ENCODE measurements around the gene MITF. TPM values are rescaled to one million over a fixed set of nuclear protein-coding genes. Genes with fewer than 3 reads are reported as not detected.

Gene MITF
- total and polyA plus RNA-seq, 3 experiments from 2014 or later: 0.38 to 0.81 TPM; not detected in 1

- H3K4me1 Mint-ChIP-seq: peaks cover 0 to 9% (median 5%) of the 10 kb centered on the region in 3 donors
- Histone ChIP-seq H3K27me3 (ENCODE audit: insufficient read depth, low read length, poor library complexity, severe bottlenecking) (no peaks in the 10 kb centered on the region), H3K9me3 (ENCODE audit: low read length) (no peaks in the 10 kb centered on the region), H3K27ac (ENCODE audit: low read depth, low read length) (no peak overlapping the region), H3K36me3 (ENCODE audit: insufficient read depth, low read length) (no peaks in the 10 kb centered on the region), H3K4me1 (ENCODE audit: insufficient read depth, low read length) (no peaks in the 10 kb centered on the region), H3K4me3 (ENCODE audit: low read length) (no peak overlapping the region)
- ChIA-PET POLR2A (no interaction called here), CTCF (no interaction called here)
- H3K36me3 Mint-ChIP-seq: no peaks in the 10 kb centered on the region
- H3K4me3 Mint-ChIP-seq: no peak overlapping the region
- peaks cover under 1 to 6% (median 4%) of the 10 kb centered on the region in 5 donors for H3K9me3 Mint-ChIP-seq
- peaks cover 27 to 62% of the 10 kb centered on the region in 2 donors for H3K27me3 Mint-ChIP-seq
- no peak overlapping the region for H3K27ac Mint-ChIP-seq
- DNase-seq: no peak
These were observed 1.9 kb upstream of the MITF start for GRCh38 chr3:69737392-69737791.

GRCh38 chr3:69738315-69738714, 949 bp upstream of the MITF start:
- H3K9me3 Mint-ChIP-seq: peaks cover 3 to 7% (median 5%) of the 10 kb centered on the region in 5 donors
- H3K36me3 Mint-ChIP-seq: no peaks in the 10 kb centered on the region
- no peak overlapping the region for H3K4me3 Mint-ChIP-seq
- H3K27ac Mint-ChIP-seq: no peak overlapping the region
- Histone ChIP-seq H3K4me1 (ENCODE audit: insufficient read depth, low read length) (no peaks in the 10 kb centered on the region), H3K4me3 (ENCODE audit: low read length) (no peak overlapping the region), H3K9me3 (ENCODE audit: low read length) (no peaks in the 10 kb centered on the region), H3K27me3 (ENCODE audit: insufficient read depth, low read length, poor library complexity, severe bottlenecking) (no peaks in the 10 kb centered on the region), H3K36me3 (ENCODE audit: insufficient read depth, low read length) (no peaks in the 10 kb centered on the region), H3K27ac (ENCODE audit: low read depth, low read length) (peak overlapping the region; percentile 60)
- H3K27me3 Mint-ChIP-seq: peaks cover 27 to 68% of the 10 kb centered on the region in 2 donors
- CTCF ChIA-PET: no interaction called here
- H3K4me1 Mint-ChIP-seq: peaks cover 0 to 9% (median 5%) of the 10 kb centered on the region in 3 donors
- POLR2A ChIA-PET: no interaction called here
- DNase-seq: no peak

GRCh38 chr3:69738859-69739203, 433 bp upstream of the MITF start:
- ChIA-PET POLR2A (no interaction called here), CTCF (no interaction called here)
- no peak for DNase-seq
- no peaks in the 10 kb centered on the region for H3K27me3 ChIP-seq (ENCODE audit: insufficient read depth, low read length, poor library complexity, severe bottlenecking)
- peaks cover 27 to 68% of the 10 kb centered on the region in 2 donors for H3K27me3 Mint-ChIP-seq
- H3K27ac ChIP-seq (ENCODE audit: low read depth, low read length): peak overlapping the region; percentile 60
- H3K27ac Mint-ChIP-seq: no peak overlapping the region
- H3K9me3 ChIP-seq (ENCODE audit: low read length): no peaks in the 10 kb centered on the region
- no peaks in the 10 kb centered on the region for H3K36me3 Mint-ChIP-seq
- H3K9me3 Mint-ChIP-seq: peaks cover 3 to 7% (median 5%) of the 10 kb centered on the region in 5 donors
- H3K4me1 Mint-ChIP-seq: peaks cover 0 to 9% (median 5%) of the 10 kb centered on the region in 3 donors
- H3K4me3 ChIP-seq (ENCODE audit: low read length): no peak overlapping the region
- H3K4me3 Mint-ChIP-seq: peak overlapping the region in 1 of 7 donors; percentile 5
- H3K4me1 ChIP-seq (ENCODE audit: insufficient read depth, low read length): no peaks in the 10 kb centered on the region
- H3K36me3 ChIP-seq (ENCODE audit: insufficient read depth, low read length): no peaks in the 10 kb centered on the region

GRCh38 chr3:69740103-69741021, 1.1 kb downstream of the MITF start:
- peaks cover 30 to 72% of the 10 kb centered on the region in 2 donors for H3K27me3 Mint-ChIP-seq

GRCh38 chr3:69741032-69741767, 1.9 kb downstream of the MITF start:
- peaks cover 28 to 63% of the 10 kb centered on the region in 2 donors for H3K27me3 Mint-ChIP-seq
- Histone ChIP-seq H3K27ac (ENCODE audit: low read depth, low read length) (peak overlapping the region; percentile 21), H3K27me3 (ENCODE audit: insufficient read depth, low read length, poor library complexity, severe bottlenecking) (no peaks in the 10 kb centered on the region), H3K4me3 (ENCODE audit: low read length) (no peak overlapping the region), H3K9me3 (ENCODE audit: low read length) (no peaks in the 10 kb centered on the region), H3K4me1 (ENCODE audit: insufficient read depth, low read length) (no peaks in the 10 kb centered on the region), H3K36me3 (ENCODE audit: insufficient read depth, low read length) (no peaks in the 10 kb centered on the region)
- ChIA-PET POLR2A (no interaction called here), CTCF (no interaction called here)
- peaks cover 0 to 9% (median 5%) of the 10 kb centered on the region in 3 donors for H3K4me1 Mint-ChIP-seq
- H3K36me3 Mint-ChIP-seq: no peaks in the 10 kb centered on the region
- peaks cover 3 to 7% (median 5%) of the 10 kb centered on the region in 5 donors for H3K9me3 Mint-ChIP-seq
- no peak overlapping the region for H3K4me3 Mint-ChIP-seq
- no peak for DNase-seq
- H3K27ac Mint-ChIP-seq: no peak overlapping the region

More at GRCh38 chr3:69740103-69741021, 1.1 kb downstream of the MITF start:
- Mint-ChIP-seq H3K27ac (no peak overlapping the region), H3K36me3 (no peaks in the 10 kb centered on the region), H3K4me1 (peaks cover 0 to 9% (median 5%) of the 10 kb centered on the region in 3 donors), H3K9me3 (peaks cover 3 to 7% (median 5%) of the 10 kb centered on the region in 5 donors), H3K4me3 (peak overlapping the region in 2 of 7 donors; percentile 5 to 54)
- Histone ChIP-seq H3K36me3 (ENCODE audit: insufficient read depth, low read length) (no peaks in the 10 kb centered on the region), H3K27me3 (ENCODE audit: insufficient read depth, low read length, poor library complexity, severe bottlenecking) (no peaks in the 10 kb centered on the region), H3K4me1 (ENCODE audit: insufficient read depth, low read length) (no peaks in the 10 kb centered on the region), H3K4me3 (ENCODE audit: low read length) (no peak overlapping the region), H3K27ac (ENCODE audit: low read depth, low read length) (peak overlapping the region; percentile 19), H3K9me3 (ENCODE audit: low read length) (no peaks in the 10 kb centered on the region)
- DNase-seq: no peak
- CTCF ChIA-PET: no interaction called here
- POLR2A ChIA-PET: no interaction called here

- DNase-seq: no peak
- no peaks in the 10 kb centered on the region for H3K36me3 Mint-ChIP-seq
- POLR2A ChIA-PET: no interaction called here
- no peak overlapping the region for H3K4me3 ChIP-seq (ENCODE audit: low read length)
- H3K4me1 Mint-ChIP-seq: peaks cover 0 to 9% (median 5%) of the 10 kb centered on the region in 3 donors
- no peaks in the 10 kb centered on the region for H3K27me3 ChIP-seq (ENCODE audit: insufficient read depth, low read length, poor library complexity, severe bottlenecking)
- H3K27ac Mint-ChIP-seq: no peak overlapping the region
- H3K9me3 ChIP-seq (ENCODE audit: low read length): no peaks in the 10 kb centered on the region
- peaks cover 1 to 7% (median 5%) of the 10 kb centered on the region in 5 donors for H3K9me3 Mint-ChIP-seq
- peaks cover 24 to 52% of the 10 kb centered on the region in 2 donors for H3K27me3 Mint-ChIP-seq
- H3K4me3 Mint-ChIP-seq: no peak overlapping the region
- H3K4me1 ChIP-seq (ENCODE audit: insufficient read depth, low read length): no peaks in the 10 kb centered on the region
- no peaks in the 10 kb centered on the region for H3K36me3 ChIP-seq (ENCODE audit: insufficient read depth, low read length)
- no peak overlapping the region for H3K27ac ChIP-seq (ENCODE audit: low read depth, low read length)
- CTCF ChIA-PET: no interaction called here
These were observed 3.1 kb downstream of the MITF start for GRCh38 chr3:69742391-69742790.

- no peak for DNase-seq
- CTCF ChIA-PET: no interaction called here
- H3K27ac ChIP-seq (ENCODE audit: low read depth, low read length): no peak overlapping the region
- no peaks in the 10 kb centered on the region for H3K27me3 ChIP-seq (ENCODE audit: insufficient read depth, low read length, poor library complexity, severe bottlenecking)
- no peaks in the 10 kb centered on the region for H3K36me3 ChIP-seq (ENCODE audit: insufficient read depth, low read length)
- Mint-ChIP-seq H3K4me1 (no peaks in the 10 kb centered on the region), H3K36me3 (no peaks in the 10 kb centered on the region), H3K27ac (no peak overlapping the region), H3K9me3 (peaks cover 0 to 6% (median 2%) of the 10 kb centered on the region in 5 donors), H3K27me3 (peaks cover 15 to 35% of the 10 kb centered on the region in 2 donors), H3K4me3 (no peak overlapping the region)
- no peak overlapping the region for H3K4me3 ChIP-seq (ENCODE audit: low read length)
- H3K4me1 ChIP-seq (ENCODE audit: insufficient read depth, low read length): no peaks in the 10 kb centered on the region
- H3K9me3 ChIP-seq (ENCODE audit: low read length): no peaks in the 10 kb centered on the region
- POLR2A ChIA-PET: no interaction called here
These were observed 5.0 kb downstream of the MITF start for GRCh38 chr3:69743975-69744906.
